H54 (cell line): Measurements from ENCODE around the gene IGLL1.
"Not testable (repeated sequence)": the region's sequence is repeated elsewhere in the genome, so short reads cannot be mapped to it uniquely, and the experiment has no call there.

ENCODE experiments used
- DNase-seq: peaks from one replicate; pipeline ENCODE4 v3.0.0; 2011; ENCODE audit warnings: low spot score, mixed read lengths; ENCODE audit not compliant: insufficient read length
- FAIRE-seq: peaks from 3 replicates; lab custom pipeline; 2011; peaks lifted over from hg19 to GRCh38; lab: Jason Lieb, UNC
- POLR2A ChIP-seq: IDR thresholded peaks from 2 replicates; pipeline ENCODE4 v1.6.1; 2011; ENCODE audit warnings: low read depth, mild to moderate bottlenecking, low read length

Gene IGLL1

DNA sequence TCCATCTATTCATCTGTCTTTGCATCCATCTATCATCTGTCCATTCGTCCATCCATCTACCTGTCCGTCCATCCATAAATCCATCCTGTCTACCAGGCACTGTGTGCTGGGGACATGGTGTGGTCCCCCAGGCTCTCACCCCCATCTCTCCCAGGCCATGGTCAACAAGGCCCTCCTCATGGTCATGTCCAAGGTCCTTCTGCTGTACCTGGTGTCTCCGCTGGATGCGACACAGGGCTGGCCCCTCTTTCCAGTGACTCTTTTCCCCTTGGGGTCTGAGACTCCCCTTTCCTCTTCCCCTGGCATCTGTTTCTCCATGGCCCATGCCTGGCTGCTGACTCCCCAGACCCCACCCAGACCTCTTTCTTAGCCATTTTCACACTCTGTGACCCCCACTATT lies 4.5 kb downstream of the IGLL1 start:
- TF ChIP-seq POLR2A = no peak
- FAIRE-seq (no peak), DNase-seq (no peak)

DNA sequence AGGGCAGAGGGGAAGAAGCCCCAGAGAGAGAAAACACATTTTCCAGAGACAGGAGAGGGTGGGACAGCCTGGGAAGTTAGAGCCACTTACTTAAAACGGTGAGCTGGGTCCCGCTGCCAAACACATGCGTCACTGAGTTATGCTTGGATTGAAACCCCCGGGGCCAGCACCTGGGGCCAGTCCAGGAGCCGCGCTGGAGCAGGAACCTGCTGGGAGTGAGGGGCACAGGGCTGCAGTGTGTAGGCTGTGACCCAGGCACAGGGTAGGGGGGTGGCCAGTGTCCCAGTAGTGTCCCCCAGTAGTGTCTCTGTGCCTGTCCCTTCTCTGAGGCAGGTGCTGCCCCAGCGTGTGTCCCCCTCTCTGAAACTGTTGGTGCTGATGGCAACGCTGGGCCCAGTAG lies 5.2 kb downstream of the IGLL1 start:
- no peak for TF ChIP-seq POLR2A
- DNase-seq (no peak), FAIRE-seq (no peak)

DNA sequence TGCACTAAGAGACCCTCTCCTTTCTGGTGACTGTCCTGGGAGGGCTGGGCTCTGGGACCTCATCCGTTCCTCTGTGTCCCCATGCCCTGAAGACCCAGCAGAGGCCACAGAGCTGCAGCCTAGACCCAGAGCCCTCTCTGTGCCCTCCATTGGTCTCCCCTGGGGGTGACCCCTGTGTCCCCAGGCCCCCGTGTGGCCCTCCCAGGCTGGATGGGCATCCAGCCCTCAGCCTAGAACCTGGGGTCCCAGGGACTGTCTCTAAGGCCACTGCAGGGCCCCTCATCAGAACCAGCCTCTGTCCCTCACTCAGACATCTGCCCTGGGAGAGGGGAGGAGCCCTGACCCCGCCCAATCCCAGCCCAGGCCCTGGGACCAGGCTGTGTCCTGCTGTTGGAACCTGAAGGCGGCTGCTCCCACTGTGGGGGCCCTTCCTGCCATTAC lies 5.7 kb downstream of the IGLL1 start:
- TF ChIP-seq POLR2A = no peak
- DNase-seq = no peak
- FAIRE-seq = no peak

DNA sequence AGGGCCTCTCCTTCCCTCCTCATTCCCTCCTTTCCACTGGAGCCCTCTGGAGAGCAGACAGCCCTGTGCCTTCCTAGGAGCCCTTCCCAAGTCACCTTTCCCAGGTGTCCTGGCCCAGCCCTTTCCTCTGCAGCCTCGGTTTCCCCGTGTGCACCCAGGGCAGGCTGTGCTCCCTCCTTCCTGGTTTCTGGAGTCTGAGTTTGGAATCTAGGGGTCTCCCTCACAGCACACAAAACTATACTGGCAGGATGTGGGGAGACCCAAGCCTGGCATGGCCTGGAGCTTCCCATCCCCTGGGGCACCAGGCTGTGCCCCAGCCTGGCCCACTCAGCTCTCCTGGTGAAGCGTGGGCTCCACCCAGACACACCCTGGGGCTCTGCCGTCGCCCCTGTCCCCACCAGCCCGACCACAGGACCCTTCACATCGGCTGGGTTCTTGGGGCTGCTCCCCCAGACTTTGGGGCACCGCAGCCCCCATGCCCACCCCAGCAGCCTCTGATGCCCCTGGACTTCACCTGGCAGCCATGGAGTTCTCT lies 6.3 kb downstream of the IGLL1 start:
- DNase-seq, FAIRE-seq: not testable (repeated sequence)

DNA sequence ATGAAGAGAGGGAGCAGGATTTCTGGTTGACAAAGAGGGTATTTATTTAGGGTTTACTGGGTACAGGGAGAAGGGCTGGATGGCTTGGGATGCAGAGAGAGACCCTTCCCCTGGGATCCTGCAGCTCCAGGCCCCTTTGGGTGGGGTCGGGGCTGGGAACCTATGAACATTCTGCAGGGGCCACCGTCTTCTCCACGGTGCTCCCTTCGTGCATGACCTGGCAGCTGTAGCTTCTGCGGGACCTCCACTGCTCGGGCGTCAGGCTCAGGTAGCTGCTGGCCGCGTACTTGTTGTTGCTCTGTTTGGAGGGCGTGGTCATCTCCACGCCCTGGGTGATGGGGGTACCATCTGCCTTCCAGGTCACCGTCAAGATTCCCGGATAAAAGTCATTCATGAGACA lies 7.0 kb downstream of the IGLL1 start:
- DNase-seq, FAIRE-seq: not testable (repeated sequence)

DNA sequence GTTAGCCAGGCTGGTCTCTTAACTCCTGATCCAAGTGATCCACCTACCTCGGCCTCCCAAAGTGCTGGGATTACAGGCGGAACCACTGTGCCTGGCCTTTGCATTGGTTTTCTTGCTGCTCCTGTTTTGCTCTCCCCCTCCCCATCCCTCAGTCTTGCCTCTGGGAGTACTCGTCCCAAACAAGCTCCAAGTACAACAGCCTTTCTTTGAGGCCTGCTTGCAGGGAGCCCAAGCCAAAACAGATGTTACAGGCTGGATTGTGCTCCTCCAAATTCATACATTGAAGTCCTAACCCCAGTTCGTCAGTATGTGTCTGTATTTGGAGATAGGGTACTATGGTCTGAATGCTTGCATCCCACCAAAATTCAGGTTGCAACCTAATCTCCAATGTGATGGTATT lies 8.6 kb downstream of the IGLL1 start:
- TF ChIP-seq POLR2A = no peak
- FAIRE-seq (no peak), DNase-seq (no peak)

DNA sequence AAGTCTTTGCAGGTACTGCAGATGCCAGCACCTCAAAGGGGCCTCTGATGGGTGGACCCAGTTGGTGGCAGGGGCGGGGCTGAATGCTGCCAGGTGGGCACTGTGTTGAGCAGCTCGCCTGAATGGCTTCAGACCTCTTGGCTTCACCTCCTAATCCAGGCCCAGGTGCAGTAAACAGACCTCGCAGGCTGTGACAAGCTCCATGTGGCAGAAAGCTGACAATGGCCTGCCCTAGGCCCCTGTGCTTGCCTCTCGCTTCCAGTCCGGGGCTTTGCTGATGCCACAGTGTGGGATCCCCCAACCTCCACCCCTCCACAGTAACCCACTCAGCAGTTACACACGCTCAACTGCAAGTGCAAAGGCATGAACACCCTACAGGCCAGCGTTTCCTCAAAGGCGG lies 9.4 kb downstream of the IGLL1 start:
- TF ChIP-seq POLR2A = no peak
- DNase-seq (no peak), FAIRE-seq (no peak)

DNA sequence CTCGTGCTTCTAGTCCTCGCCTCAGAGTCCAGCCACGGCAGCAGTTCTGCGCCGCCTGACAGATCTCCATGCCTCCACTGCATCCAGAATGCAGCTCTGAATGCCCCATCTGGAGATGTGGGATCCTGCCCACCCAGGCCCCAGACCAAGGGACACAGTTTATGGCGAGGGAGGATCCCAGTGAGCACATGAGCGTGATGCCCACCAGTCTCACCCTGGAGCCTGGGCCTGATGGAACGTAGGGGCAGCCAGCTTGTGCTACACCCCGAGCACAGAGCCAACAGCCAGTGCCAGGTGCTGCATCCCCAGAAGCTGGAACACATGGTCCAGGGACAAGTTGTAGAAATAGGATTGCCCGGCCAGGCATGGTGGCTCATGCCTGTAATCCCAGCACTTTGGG lies 10.4 kb downstream of the IGLL1 start:
- no peak for DNase-seq
- FAIRE-seq = no peak
- no peak for TF ChIP-seq POLR2A

DNA sequence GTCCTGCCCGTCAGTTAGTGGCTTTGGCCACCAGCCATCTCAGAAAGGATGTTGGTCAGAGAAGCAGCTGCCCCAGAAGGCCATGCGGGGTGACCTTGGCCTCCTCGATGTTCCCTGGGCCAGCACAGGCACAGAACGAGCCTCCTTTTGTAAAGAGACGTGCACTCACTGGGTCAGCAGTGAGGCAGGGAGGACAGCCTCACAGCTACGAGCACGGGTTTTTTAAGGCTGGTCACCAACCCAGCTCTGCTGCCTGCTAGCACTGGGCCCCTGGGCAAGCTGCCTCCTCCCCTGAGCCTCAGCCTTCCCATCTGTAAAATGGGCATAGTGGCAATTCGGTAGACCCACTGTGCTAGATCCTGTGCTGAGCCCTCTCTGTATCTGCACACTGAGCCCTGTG lies 10.8 kb downstream of the IGLL1 start:
- TF ChIP-seq POLR2A = no peak
- DNase-seq = no peak
- no peak for FAIRE-seq

DNA sequence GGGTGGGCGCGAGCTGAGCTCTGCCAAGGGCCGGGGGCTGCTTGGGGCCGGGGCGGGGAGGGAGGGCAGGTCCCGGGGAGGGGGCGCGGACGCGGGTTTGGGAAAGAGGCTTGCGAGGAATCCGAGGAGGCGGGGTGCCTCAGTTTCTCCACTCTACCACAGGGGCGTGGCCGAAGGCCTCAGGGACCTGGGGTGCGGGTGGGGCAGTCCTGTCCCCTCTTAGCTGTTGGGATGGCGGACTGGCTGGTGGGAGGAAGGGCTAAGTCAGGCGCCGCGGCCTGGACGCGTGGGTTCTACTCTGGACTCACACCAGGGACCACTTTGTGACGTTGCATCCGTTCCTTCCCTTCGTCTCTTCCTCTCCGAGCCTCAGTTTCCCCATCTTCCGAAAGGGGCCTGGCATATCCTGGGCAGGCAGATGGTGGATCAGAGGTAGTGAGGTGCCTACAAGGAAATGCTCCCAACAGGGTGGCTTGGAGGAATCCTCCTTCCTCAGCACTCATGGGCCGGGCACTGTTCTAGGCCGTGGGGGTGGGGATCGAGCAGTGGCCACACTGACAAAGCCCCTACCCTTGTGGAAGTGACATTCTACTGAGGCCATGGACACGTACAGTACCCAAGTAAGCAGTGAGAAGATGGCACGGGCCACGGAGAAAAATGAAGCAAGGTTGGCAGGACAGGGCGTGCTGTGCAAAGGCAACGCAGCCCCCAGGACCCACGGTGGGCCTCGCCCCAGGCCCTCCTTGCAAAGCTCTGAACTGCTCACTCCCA lies 13.2 kb downstream of the IGLL1 start:
- no peak for TF ChIP-seq POLR2A
- no peak for FAIRE-seq
- no peak for DNase-seq

DNA sequence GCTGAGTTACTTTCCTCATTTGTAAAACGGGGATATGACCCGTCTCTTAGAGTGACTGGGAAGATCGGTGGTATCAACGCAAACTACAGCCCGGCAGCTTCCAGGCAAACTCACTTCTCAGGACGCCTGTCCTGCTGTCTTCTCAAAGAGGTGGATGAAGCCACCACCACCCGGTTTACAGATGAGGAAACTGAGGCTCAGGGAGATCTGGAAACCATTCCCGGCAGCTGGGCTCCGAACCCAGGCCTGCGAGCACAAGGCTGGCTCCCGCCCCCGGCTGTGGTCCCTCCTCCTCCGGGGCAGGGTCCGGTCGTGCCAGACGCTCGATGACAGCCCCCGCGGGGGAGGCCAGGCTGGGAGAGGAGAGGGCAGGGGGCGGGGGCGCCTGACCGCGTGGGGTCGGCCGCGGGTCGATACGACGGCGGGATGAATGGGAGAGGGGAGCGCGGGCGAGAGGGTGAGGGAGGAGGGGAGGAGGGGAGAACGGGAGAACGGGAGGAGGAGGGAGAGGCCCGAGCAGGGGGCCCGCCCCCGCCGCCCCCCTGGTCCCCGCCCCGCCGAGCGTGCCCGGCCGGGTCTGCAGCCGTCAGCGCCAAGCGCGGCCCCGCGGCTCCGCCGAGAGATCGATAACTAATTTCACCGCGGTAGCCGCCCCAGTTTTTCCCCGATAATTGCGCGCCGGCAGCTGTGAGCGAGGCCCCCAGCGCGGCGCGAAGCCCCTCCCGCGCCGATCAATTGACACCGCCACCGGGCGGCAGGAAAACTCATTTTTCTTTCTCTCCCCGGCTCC lies 14.0 kb downstream of the IGLL1 start:
- no peak for TF ChIP-seq POLR2A
- DNase-seq = no peak
- FAIRE-seq = no peak

DNA sequence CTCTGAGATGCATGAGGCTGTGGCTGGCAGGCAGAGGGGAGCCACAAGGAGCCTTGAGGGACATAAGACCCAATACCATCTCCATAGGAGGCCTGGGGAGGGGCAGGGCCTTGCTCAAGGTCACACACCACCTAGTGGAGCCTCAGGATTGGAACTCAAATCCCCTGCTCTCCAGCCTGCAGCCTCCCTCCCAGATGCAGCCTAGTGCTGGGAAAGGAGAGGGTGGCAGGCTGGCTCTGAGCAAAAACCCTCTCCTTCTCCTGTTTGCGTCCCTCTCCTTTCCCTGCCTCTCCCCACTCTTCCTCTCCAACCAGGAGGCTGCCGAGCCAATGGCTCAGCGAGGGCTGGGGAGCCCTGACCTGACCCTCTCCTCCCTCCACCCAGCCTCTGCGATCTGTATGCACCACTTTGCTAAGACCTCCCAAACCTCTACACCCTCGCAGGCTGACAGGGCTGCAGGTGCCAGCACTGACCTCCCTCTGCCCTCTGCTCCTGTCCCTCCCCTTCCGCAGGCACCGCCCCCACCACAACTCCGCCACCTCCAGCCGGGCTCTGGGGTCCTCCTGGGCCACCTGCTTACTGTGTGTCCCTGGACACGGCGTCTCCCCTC lies 14.7 kb downstream of the IGLL1 start:
- no peak for TF ChIP-seq POLR2A
- DNase-seq (no peak), FAIRE-seq (no peak)

DNA sequence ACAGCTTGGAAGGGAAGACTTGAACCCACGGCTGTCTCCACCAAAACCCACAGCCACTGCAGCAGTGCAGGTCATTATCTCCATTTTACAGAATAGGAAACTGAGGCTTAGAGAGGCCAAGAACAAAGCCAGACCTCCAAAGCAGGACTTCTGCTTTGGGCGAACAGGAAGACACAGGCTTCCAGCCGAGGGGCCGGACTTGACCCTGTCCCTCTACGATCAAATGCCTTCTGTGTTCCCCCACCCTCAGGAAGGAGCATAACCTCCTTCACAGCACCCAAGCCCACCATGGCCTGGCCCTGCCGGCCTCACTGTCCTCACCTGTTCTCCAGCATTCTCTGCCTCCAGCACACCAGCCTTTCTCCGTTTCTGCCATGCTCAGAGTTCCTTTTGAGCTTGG lies 15.8 kb downstream of the IGLL1 start:
- FAIRE-seq = no peak
- DNase-seq = no peak
- no peak for TF ChIP-seq POLR2A

DNA sequence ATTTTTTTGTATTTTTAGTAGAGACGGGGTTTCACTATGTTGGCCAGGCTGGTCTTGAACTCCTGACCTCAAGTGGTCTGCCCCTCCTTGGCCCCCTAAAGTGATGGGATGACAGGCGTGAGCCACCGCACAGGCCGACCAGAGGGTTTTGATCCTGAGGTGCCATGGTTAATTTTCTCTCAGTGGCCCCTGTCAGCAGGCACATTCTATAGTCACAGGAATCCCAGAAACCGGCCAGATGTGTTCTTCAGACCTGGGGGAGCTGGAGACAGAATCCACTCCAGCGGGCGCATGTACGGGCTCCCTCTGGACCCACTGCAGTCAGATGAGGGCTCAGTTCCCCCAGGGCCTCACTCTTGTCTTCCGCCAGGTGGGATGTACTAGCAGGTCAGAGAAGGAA lies 17.0 kb downstream of the IGLL1 start:
- DNase-seq (no peak), FAIRE-seq (no peak)
- TF ChIP-seq POLR2A = no peak
